K562 (cell line): ENCODE results near the gene PRKAR2B. TPM values are rescaled to one million over a fixed set of nuclear protein-coding genes. Genes with fewer than 3 reads are reported as not detected.

ENCODE experiments used
- ATF3 ChIP-seq, 2 experiments: fragments of 450-650 bp in 1 of 2; sonication (generic) in 1 of 2; formaldehyde crosslinking in 1 of 2; IDR thresholded peaks in 1 of 2; conservative IDR thresholded peaks in 1 of 2; 2 replicates each; pipeline versions ENCODE4 v1.6.1 to v1.8.1; 2016 to 2023; ENCODE audit warnings: mild to moderate bottlenecking in 2 of 2, moderate library complexity in 2 of 2, inconsistent platforms in 1 of 2, missing genetic modification reagents in 1 of 2
- CBX3 ChIP-seq, 2 experiments: IDR thresholded peaks; 1 replicate in 1 of 2; 2 replicates in 1 of 2; pipeline ENCODE4 v1.6.1; 2012; ENCODE audit warnings: inconsistent platforms in 2 of 2, low read length in 2 of 2, borderline replicate concordance in 1 of 2, control low read depth in 1 of 2
- EHMT2 ChIP-seq: fragments of 450-650 bp; IDR thresholded peaks from 2 replicates; pipeline ENCODE4 v1.6.1; 2018; ENCODE audit warnings: antibody characterized with exemption
- FOXA1 ChIP-seq: fragments of 450-650 bp; IDR thresholded peaks from 2 replicates; pipeline ENCODE4 v1.6.1; 2016; ENCODE audit warnings: mild to moderate bottlenecking, borderline replicate concordance
- IFI16 ChIP-seq: fragments of 250-450 bp; sonication (Bioruptor Pico); IDR thresholded peaks from 2 replicates; pipeline ENCODE4 v2.1.2; 2022; ENCODE audit warnings: mild to moderate bottlenecking, inconsistent platforms
- ILK ChIP-seq: fragments of 450-650 bp; IDR thresholded peaks from 2 replicates; pipeline ENCODE4 v1.6.1; 2016; ENCODE audit warnings: missing genetic modification characterization, low read depth, mild to moderate bottlenecking, missing compliant biosample characterization, moderate library complexity, borderline replicate concordance
- IRF1 ChIP-seq: sonication (generic); formaldehyde crosslinking; IDR thresholded peaks from 2 replicates; pipeline ENCODE4 v1.8.0; 2022; ENCODE audit warnings: missing genetic modification reagents, mild to moderate bottlenecking, borderline replicate concordance
- L3MBTL2 ChIP-seq: fragments of 450-650 bp; IDR thresholded peaks from 2 replicates; pipeline ENCODE4 v1.6.1; 2016; ENCODE audit warnings: mild to moderate bottlenecking, moderate library complexity
- MTA1 ChIP-seq: fragments of 450-650 bp; IDR thresholded peaks from 2 replicates; pipeline ENCODE4 v1.6.1; 2017; ENCODE audit warnings: borderline replicate concordance
- NCOA1 ChIP-seq: fragments of 450-650 bp; IDR thresholded peaks from 2 replicates; pipeline ENCODE4 v1.6.1; 2016; ENCODE audit warnings: low read depth
- NCOA6 ChIP-seq: fragments of 450-650 bp; IDR thresholded peaks from 2 replicates; pipeline ENCODE4 v1.6.1; 2017; ENCODE audit warnings: mild to moderate bottlenecking
- NELFE ChIP-seq: IDR thresholded peaks from 2 replicates; pipeline ENCODE4 v1.6.1; 2011; ENCODE audit warnings: mild to moderate bottlenecking; ENCODE audit not compliant: insufficient read depth, insufficient read length
- POLR3G ChIP-seq: IDR thresholded peaks from 2 replicates; pipeline ENCODE4 v1.6.1; 2011; ENCODE audit not compliant: insufficient read length, insufficient replicate concordance; ENCODE audit errors: extremely low read depth
- SRSF1 ChIP-seq: fragments of 200-400 bp; formaldehyde crosslinking; IDR thresholded peaks from 2 replicates; pipeline ENCODE4 v1.6.1; 2017; ENCODE audit warnings: mild to moderate bottlenecking, low read depth, low read length, moderate library complexity
- TAL1 ChIP-seq: fragments of 450-650 bp; IDR thresholded peaks from 2 replicates; pipeline ENCODE4 v1.6.1; 2016; ENCODE audit warnings: mild to moderate bottlenecking
- TFAM ChIP-seq: fragments of 250-450 bp; sonication (Bioruptor Pico); conservative IDR thresholded peaks from 2 replicates; pipeline ENCODE4 v1.5.0; 2021; ENCODE audit warnings: mild to moderate bottlenecking, moderate library complexity
- TSC22D4 ChIP-seq: fragments of 450-650 bp; IDR thresholded peaks from 2 replicates; pipeline ENCODE4 v1.6.1; 2016; ENCODE audit warnings: missing genetic modification characterization, missing biosample characterization, control low read depth
- WHSC1 ChIP-seq: IDR thresholded peaks from one replicate; pipeline ENCODE4 v1.6.1; 2012; ENCODE audit warnings: low read length, control low read depth, inconsistent platforms
- ZC3H4 ChIP-seq: sonication (generic); formaldehyde crosslinking; IDR thresholded peaks from 2 replicates; pipeline ENCODE4 v1.9.0; 2021; ENCODE audit warnings: missing genetic modification reagents, borderline replicate concordance
- ZNF232 ChIP-seq: sonication (generic); formaldehyde crosslinking; IDR thresholded peaks from 2 replicates; pipeline ENCODE4 v1.8.0; 2022; ENCODE audit warnings: mild to moderate bottlenecking, missing genetic modification reagents
- ZSCAN29 ChIP-seq: fragments of 450-650 bp; IDR thresholded peaks from 2 replicates; pipeline ENCODE4 v1.6.1; 2017
- polyA plus RNA-seq, 8 experiments: library from polyadenylated mRNA; depleted of rRNA in 4 of 8; stranded (reverse) in 5 of 8; unstranded in 3 of 8; fragments of >200 nt; fragmentation: Nextera tagmentation in 2 of 8; fragmentation: Illumina TruSeq in 1 of 8; extraction: Ambion mirVana in 2 of 8; extraction: Trizol in 1 of 8; gene quantifications; 2 replicates each; pipeline versions ENCODE4 v1.2.1 to v1.2.3, GENCODE V29; 2011 to 2014; ENCODE audit warnings: inconsistent platforms in 1 of 8, missing spikeins in 1 of 8
- total RNA-seq, 7 experiments: library from RNA; depleted of rRNA in 6 of 7; stranded (reverse); fragments of >200 nt in 6 of 7; fragmentation: Illumina TruSeq in 2 of 7; extraction: Trizol in 2 of 7; gene quantifications; 2 replicates each; pipeline versions ENCODE4 v1.2.1 to v1.2.3, GENCODE V29; 2011 to 2021; ENCODE audit warnings: low replicate concordance in 1 of 7

The PRKAR2B gene
- total and polyA plus RNA-seq, 9 of the 15 experiments (the other 6 are each of a cell fraction or from before 2014, with no cell fraction given) = 59.0 to 173 (median 129) TPM

- TF ChIP-seq POLR3G (no peak), ZC3H4 (no peak), SRSF1 (no peak), TSC22D4 (no peak), ZSCAN29 (no peak), L3MBTL2 (peak; percentile 92), IRF1 (CRISPR knock-in tag) (no peak), NCOA6 (no peak), MTA1 (no peak), ATF3 (IDR thresholded peaks at IDR 0.05) (no peak), ATF3 (CRISPR knock-in tag; conservative IDR thresholded peaks at IDR 0.05) (no peak), TFAM (no peak), WHSC1 (no peak), ZNF232 (no peak), EHMT2 (no peak), TAL1 (no peak), CBX3 (IDR thresholded peaks at IDR 0.05; ENCODE audit: borderline replicate concordance in 1 of 2, low read length in 2 of 2) (peak in 1 of 2 experiments; percentile 64; a peak in 1 of 3 replicates), IFI16 (CRISPR knock-in tag) (no peak), FOXA1 (no peak), ILK (tag) (no peak), NCOA1 (no peak), NELFE (no peak)
Measured at GRCh38 chr7:107044347-107045194, at the start of gene PRKAR2B (continued).
